GM19035 (cell line): ENCODE results near the gene CASZ1.

Experiments
- ATAC-seq: cut with Tn5 transposase; IDR thresholded peaks from one replicate; pipeline ENCODE4 v1.9.1; 2021; ENCODE audit not compliant: unreplicated experiment

Gene CASZ1

GRCh38 chr1:10796029-10796944, at the start of gene CASZ1:
Gene CASZ1, minus strand, starts transcription at chr1:10796646. Its CDS starts 102,757 bp downstream, at chr1:10693889.
- no peak for ATAC-seq

- no peak for ATAC-seq
Measured at GRCh38 chr1:10843697-10844096, 47.3 kb upstream of the CASZ1 start.

- ATAC-seq: no peak
Measured at GRCh38 chr1:10841118-10841517, 44.7 kb upstream of the CASZ1 start.

DNA sequence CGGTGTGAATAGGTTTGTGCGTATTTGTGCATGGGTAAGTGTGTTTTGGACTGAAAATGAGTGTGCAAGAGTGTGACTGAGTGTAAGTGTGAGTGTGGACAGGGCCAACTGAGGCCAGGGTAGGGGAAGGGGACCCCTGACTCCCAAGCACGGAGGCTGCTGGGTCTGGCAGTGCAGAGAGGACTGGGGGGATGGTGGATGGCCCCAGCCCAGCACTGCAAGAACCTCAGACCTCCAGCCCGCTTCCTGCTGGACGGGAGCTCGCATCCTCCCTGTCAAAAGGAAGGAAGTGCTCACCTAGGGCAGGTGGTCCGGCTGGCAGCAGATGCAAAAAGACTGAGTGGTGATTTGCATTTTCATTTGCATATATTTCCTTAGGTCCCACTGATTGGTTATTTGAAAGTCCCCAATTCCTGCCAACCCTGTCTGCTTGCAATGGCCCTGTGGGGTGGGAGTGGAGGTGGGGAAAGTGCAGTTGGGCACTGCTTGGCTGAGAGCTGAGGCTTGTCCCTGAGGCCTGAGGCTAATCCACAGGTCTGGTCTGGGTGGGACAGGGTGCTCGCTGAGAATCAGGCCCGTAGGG, 42.8 kb upstream of the CASZ1 start:
- no peak for ATAC-seq

- no peak for ATAC-seq
Measured at GRCh38 chr1:10838541-10838940, 42.1 kb upstream of the CASZ1 start.

DNA sequence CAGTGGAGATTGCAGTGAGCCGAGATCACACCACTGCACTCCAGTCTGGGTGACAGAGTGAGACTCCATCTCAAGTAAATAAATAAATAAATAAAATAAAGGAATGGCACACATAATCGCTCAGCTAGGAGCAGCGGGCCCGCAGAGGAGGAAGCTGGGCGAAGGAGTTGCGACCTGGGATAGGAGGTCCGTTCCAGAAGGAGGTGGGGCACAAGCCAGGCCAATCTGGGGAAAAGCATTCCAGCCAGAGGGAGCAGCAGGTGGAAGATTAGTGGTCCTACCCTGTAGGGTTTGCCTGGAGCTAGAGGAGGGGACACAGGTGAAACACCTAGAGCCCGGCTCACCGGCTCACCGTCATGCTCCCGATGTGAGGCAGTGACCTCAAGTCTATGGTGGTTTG, 40.3 kb upstream of the CASZ1 start:
- no peak for ATAC-seq

DNA sequence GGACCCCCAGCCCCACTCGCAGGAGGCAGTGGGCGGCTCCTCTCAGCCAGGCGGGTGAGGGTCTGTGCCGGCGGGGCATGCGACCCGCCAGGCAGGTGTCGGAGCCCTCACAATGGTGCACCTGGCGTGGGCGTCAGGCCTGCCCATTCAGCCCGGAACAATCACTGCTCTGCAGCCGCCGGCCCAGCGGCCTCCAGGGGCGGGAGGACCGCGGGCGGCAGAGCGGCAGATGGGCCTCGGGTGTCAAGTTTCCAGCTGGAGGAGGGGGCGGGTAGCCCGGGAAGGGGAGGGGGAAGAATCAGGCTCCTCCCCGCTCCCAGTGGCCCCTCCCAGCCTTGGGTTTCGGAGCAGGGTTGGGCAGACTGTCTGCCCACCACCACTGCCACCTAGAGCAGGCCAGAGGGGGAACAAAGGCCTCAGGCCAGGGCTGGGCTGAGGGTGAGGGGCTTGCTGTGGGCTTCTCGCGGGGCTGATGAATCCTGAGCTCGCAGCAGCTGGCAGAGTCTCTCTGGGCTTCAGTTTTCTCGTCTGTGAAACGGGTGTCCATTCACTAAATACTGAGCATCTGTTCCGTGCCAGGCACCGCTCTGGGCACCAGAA, 39.5 kb upstream of the CASZ1 start:
- no peak for ATAC-seq

GRCh38 chr1:10835421-10835820, 39.0 kb upstream of the CASZ1 start:
- no peak for ATAC-seq

DNA sequence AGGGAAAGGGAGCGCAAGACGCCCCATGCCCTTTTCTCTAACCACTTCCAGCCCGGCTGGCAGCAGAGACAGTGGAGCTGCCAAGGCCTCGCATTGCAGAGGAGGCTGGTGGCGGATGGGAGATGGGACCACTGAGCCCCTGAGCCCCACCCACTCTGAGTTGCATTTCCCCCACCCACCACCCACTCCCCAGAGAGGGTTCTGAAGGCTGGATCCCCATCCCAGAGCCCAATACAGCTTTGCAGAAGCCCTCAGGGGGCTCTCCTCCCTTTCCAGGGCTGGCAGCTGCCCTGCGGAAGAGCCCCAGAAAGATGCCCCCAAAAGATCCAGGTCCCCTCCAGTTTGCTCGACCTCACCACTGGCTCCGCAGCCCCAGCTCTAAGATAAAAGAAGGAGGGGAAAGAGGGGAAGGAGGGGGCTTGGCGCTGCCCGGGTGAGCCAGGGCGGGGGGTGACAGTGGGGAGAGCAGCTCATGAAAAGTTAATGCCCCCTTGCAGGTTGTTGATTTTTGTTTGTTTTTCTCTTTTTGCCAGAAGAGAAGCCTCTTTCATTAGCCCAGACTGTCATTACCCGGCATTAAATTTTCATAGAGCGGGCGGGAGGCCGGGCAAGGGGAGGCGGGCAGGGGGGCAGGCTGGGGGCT, 38.4 kb upstream of the CASZ1 start:
- ATAC-seq: no peak

DNA sequence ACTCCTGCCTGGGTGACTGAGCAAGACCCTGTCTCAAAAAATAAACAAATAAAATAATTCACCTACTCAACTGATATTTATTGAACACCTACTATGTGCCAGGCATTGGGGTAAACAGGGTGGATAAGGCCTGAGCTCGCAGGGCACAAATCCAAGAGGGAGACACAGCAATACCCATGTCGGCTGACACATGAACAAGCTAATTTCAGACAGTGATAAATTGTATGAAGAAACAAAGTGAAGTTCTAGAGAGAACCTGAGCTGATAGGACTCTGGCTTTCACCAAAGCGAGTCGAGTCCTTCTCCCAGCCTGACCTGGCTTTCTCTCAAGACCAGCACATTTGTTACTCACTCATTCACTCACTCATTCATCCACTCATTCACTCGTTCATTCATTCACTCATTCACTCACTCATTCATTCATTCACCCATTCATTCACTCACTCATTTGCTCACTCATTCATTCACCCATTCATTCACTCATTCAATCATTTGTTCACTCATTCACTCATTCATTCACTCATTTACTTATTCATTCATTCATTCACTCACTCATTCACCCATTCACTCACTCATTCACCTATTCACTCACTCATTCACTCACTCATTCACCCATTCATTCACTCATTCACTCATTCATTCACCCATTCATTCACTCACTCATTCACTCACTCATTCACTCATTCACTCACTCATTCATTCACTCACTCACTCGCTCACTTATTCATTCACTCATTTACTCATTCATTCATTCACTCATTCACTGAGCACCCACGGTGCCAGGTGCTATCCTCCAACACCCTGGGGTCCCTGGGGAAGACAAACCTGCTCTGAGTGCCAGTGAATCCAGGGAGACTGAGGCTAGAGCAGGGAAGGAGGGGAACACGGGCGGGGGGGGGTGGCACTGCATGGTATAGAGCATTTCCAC, 37.4 kb upstream of the CASZ1 start:
- no peak for ATAC-seq

DNA sequence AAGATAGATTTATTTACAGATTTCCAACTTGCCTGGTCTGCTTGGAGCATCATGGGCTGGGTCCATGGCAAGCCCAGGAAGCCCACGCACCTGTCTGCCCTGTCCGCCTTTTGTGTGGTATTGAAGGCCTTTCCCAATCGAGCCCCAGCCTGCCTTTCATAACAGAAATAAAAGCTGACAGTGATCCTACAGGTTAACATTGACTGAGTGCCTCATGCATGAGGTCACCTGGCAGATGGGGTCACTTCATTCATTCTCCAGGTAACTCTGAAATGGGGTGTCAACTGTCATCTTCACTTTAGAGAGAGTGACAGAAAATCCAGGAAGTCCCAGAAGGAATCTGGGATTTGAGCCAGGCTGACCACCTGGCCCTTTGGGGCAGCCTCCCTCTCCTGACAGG, 36.3 kb upstream of the CASZ1 start:
- no peak for ATAC-seq

- no peak for ATAC-seq
Measured at GRCh38 chr1:10830961-10831668, 34.7 kb upstream of the CASZ1 start.

DNA sequence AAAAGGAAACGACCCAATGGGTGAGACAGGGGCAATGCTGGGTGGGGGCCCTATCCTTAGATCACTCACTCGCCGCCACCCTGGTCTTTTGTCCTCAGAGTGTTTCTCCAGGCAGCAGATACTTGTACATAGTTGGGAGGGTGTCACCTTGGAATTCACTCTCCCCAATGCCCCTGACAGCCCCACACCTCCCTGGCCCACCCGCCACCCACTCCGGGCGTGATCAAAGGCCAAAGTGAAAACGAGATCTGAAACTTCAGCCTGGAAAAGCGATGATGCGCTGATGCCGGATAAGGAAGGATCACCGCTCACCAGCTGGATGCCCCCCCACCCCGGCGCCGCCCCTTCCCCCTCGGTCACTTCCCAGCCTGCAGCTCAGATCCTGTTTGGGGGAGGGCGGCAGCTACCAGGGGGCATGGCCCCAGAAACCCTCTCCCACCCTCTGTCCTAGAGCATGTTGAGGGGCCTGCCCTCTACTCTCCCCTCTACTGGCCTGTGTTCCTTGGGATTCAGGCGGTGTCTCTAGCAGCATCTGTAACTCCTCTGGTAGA, 33.6 kb upstream of the CASZ1 start:
- ATAC-seq: no peak

GRCh38 chr1:10829067-10829818, 32.8 kb upstream of the CASZ1 start:
- ATAC-seq: no peak

- ATAC-seq: no peak
Measured at GRCh38 chr1:10827377-10828333, 31.2 kb upstream of the CASZ1 start.

- ATAC-seq: no peak
Measured at GRCh38 chr1:10825592-10825991, 29.1 kb upstream of the CASZ1 start.

DNA sequence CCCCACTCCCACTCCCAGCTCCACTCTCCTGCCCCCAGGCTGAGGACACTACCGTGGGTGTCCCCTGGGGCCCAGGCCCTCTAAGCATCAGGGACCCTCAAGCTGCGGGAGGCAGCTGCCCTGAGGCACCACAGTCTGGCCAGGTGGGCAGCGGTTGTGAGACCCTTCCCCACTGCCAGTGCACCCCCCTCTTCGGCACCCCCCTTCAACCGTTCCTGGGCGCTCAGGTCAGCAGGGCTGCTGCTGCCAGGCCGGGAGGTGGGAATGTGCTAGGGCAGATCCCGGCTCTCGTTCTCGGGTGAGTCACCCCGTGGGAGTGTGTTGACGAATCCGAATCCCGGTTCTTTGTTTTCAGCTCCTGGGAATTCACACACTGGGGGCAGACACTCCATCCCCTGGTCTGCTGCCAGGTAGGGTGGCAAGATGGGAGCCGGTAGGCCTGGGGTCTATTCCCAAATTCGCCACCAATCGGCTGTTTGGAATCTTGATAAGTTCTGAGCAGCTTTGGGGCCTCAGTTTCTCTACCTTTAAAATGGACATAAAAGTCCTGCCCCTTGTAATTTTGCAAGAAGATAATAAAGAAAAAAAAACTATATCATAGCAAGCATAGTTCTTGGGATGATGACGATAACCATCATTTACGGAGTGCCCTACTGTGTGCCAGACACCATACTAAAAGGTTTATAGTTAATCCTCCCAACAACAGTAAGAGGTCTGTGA, 28.5 kb upstream of the CASZ1 start:
- no peak for ATAC-seq
